Tibial nerve (tissue), 4 donors: ENCODE measurements around the gene PLA2G2E. TPM values are rescaled to one million over a fixed set of nuclear protein-coding genes. Genes with fewer than 3 reads are reported as not detected.
"Not testable (repeated sequence)": the region's sequence is repeated elsewhere in the genome, so short reads cannot be mapped to it uniquely, and the experiment has no call there.

ENCODE experiments used
- DNase-seq, 2 donors: peaks; one replicate each; pipeline ENCODE4 v3.0.0-alpha.2; 2019; ENCODE audit warnings: low spot score in 2 of 2
- H3K27ac ChIP-seq, 4 donors: fragments of 200-600 bp; sonication (generic) in 3 of 4; one replicate each; pipeline ENCODE4 v1.5.1; 2017 to 2019; ENCODE audit warnings: mild to moderate bottlenecking in 1 of 4
- H3K27me3 ChIP-seq, 2 donors: fragments of 200-600 bp; sonication (generic) in 1 of 2; one replicate each; pipeline versions ENCODE4 v1.5.1 to v1.6.0; 2017 to 2019
- H3K36me3 ChIP-seq, 3 donors: fragments of 200-600 bp; sonication (generic); one replicate each; pipeline ENCODE4 v1.5.1; 2018 to 2019
- H3K4me1 ChIP-seq, 4 donors: fragments of 200-600 bp; sonication (generic) in 3 of 4; one replicate each; pipeline ENCODE4 v1.5.1; 2017 to 2019
- H3K4me3 ChIP-seq, 4 donors: fragments of 200-600 bp; sonication (generic) in 3 of 4; one replicate each; pipeline ENCODE4 v1.5.1; 2017 to 2019; ENCODE audit warnings: mild to moderate bottlenecking in 1 of 4, moderate library complexity in 1 of 4
- H3K9me3 ChIP-seq, 4 donors: fragments of 200-600 bp; sonication (generic) in 3 of 4; one replicate each; pipeline ENCODE4 v1.5.1; 2017 to 2019
- CTCF ChIP-seq, 5 experiments: fragments of 200-600 bp in 3 of 5; fragments of 450-650 bp in 2 of 5; sonication (generic) in 3 of 5; IDR thresholded peaks; one replicate each; pipeline ENCODE4 v1.5.1; 2016 to 2019; ENCODE audit warnings: antibody characterized with exemption in 5 of 5, mild to moderate bottlenecking in 3 of 5, moderate library complexity in 2 of 5
- EP300 ChIP-seq, 2 donors: sonication (generic); formaldehyde crosslinking; IDR thresholded peaks; one replicate each; pipeline ENCODE4 v1.6.1; 2017; ENCODE audit warnings: antibody characterized with exemption in 2 of 2, mild to moderate bottlenecking in 1 of 2
- POLR2A ChIP-seq, 2 donors: fragments of 450-650 bp; IDR thresholded peaks; one replicate each; pipeline ENCODE4 v1.6.1; 2017; ENCODE audit warnings: antibody characterized with exemption in 2 of 2, mild to moderate bottlenecking in 2 of 2, moderate library complexity in 2 of 2
- WGBS, 2 donors: methylation state at CpG; one replicate each; pipeline ENCODE4 v1.1.5; 2018; 5-methylcytosine and 5-hydroxymethylcytosine counted together
- total RNA-seq, 4 donors: library from RNA; depleted of rRNA; stranded (reverse); fragments of >200 nt; gene quantifications; one replicate each; pipeline ENCODE4 v1.1.0, GENCODE V29; 2016

The PLA2G2E gene
- total RNA-seq, 4 donors from 2014 or later = not detected

GRCh38 chr1:19934336-19934735 lies 10.9 kb upstream of the PLA2G2E start:
- H3K36me3 ChIP-seq = no peaks in the 10 kb centered on the region
- no peaks in the 10 kb centered on the region for H3K27me3 ChIP-seq
- H3K4me3 ChIP-seq = no peak overlapping the region
- no peak overlapping the region for H3K27ac ChIP-seq
- no peak for DNase-seq
- 83 to 86% methylated on average over 7 of the region's 7 CpGs for WGBS, 2 donors
- no peak for TF ChIP-seq POLR2A (IDR thresholded peaks at IDR 0.05)
- TF ChIP-seq CTCF (IDR thresholded peaks at IDR 0.05) = no peak
- TF ChIP-seq EP300 (IDR thresholded peaks at IDR 0.05) = no peak
- H3K4me1 ChIP-seq = no peaks in the 10 kb centered on the region
- H3K9me3 ChIP-seq = peaks cover 0 to 28% (median 4%) of the 10 kb centered on the region in 4 donors

- no peaks in the 10 kb centered on the region for H3K27me3 ChIP-seq
- no peaks in the 10 kb centered on the region for H3K36me3 ChIP-seq
- no peak overlapping the region for H3K4me3 ChIP-seq
- H3K27ac ChIP-seq = no peak overlapping the region
- WGBS, 2 donors = 0 to 39% methylated on average over 1 of the region's 1 CpG
- no peaks in the 10 kb centered on the region for H3K4me1 ChIP-seq
- no peak for DNase-seq
- H3K9me3 ChIP-seq = peaks cover 0 to 28% (median 4%) of the 10 kb centered on the region in 4 donors
- TF ChIP-seq POLR2A (IDR thresholded peaks at IDR 0.05) (no peak), EP300 (IDR thresholded peaks at IDR 0.05) (no peak), CTCF (IDR thresholded peaks at IDR 0.05) (no peak)
Measured at GRCh38 chr1:19932866-19933265, 9.4 kb upstream of the PLA2G2E start.

- not testable (repeated sequence) for H3K27ac ChIP-seq, H3K27me3 ChIP-seq, H3K4me1 ChIP-seq, H3K4me3 ChIP-seq, H3K36me3 ChIP-seq, DNase-seq
- H3K9me3 ChIP-seq = peaks cover 0 to 16% (median 4%) of the 10 kb centered on the region in 4 donors
- 62 to 66% methylated on average over 3 of the region's 3 CpGs for WGBS, 2 donors
Measured at GRCh38 chr1:19927130-19927421, 3.7 kb upstream of the PLA2G2E start.

- DNase-seq = no peak
- no peak overlapping the region for H3K27ac ChIP-seq
- peaks cover 0 to 8% of the 10 kb centered on the region in 2 donors for H3K27me3 ChIP-seq
- TF ChIP-seq POLR2A (IDR thresholded peaks at IDR 0.05) = no peak
- no peak for TF ChIP-seq EP300 (IDR thresholded peaks at IDR 0.05)
- no peak for TF ChIP-seq CTCF (IDR thresholded peaks at IDR 0.05)
- no peaks in the 10 kb centered on the region for H3K4me1 ChIP-seq
- 59 to 62% methylated on average over 8 of the region's 8 CpGs for WGBS, 2 donors
- H3K36me3 ChIP-seq = no peaks in the 10 kb centered on the region
- peaks cover 0 to 11% (median 3%) of the 10 kb centered on the region in 4 donors for H3K9me3 ChIP-seq
- H3K4me3 ChIP-seq = no peak overlapping the region
Measured at GRCh38 chr1:19926296-19927129, 3.1 kb upstream of the PLA2G2E start.

- WGBS, 2 donors = 71 to 81% methylated on average over 7 of the region's 7 CpGs
- no peak for DNase-seq
- Histone ChIP-seq H3K4me1 (no peaks in the 10 kb centered on the region), H3K4me3 (no peak overlapping the region), H3K27me3 (peaks cover 0 to 8% of the 10 kb centered on the region in 2 donors), H3K27ac (no peak overlapping the region), H3K9me3 (peaks cover 0 to under 1% (median 0%) of the 10 kb centered on the region in 4 donors), H3K36me3 (no peaks in the 10 kb centered on the region)
- TF ChIP-seq POLR2A (IDR thresholded peaks at IDR 0.05) (no peak), CTCF (IDR thresholded peaks at IDR 0.05) (no peak), EP300 (IDR thresholded peaks at IDR 0.05) (no peak)
Measured at GRCh38 chr1:19925342-19926070, 2.1 kb upstream of the PLA2G2E start.
